Fibroblast of villous mesenchyme (primary cell): ENCODE data around the gene HERC5. TPM values are rescaled to one million over a fixed set of nuclear protein-coding genes. Genes with fewer than 3 reads are reported as not detected.
"Not testable (repeated sequence)": the region's sequence is repeated elsewhere in the genome, so short reads cannot be mapped to it uniquely, and the experiment has no call there.

Experiments used
- DNase-seq: peaks from one replicate; pipeline ENCODE4 v3.0.0-alpha.2; 2010; ENCODE audit warnings: low read depth
- H3K4me3 ChIP-seq: 2 replicates; pipeline ENCODE4 v1.5.1; 2011; ENCODE audit warnings: low read depth, mild to moderate bottlenecking, low read length
- CTCF ChIP-seq: IDR thresholded peaks from 2 replicates; pipeline ENCODE4 v1.5.1; 2012; ENCODE audit warnings: low read depth, mild to moderate bottlenecking, low read length; ENCODE audit not compliant: insufficient read depth
- total RNA-seq: library from RNA; depleted of rRNA; stranded (reverse); fragments of >200 nt; gene quantifications from 2 replicates; pipeline ENCODE4 v1.2.3, GENCODE V29; 2012

Gene HERC5
- total RNA-seq, 1 donor: 0.86 TPM

GRCh38 chr4:88537709-88538108 lies 80.8 kb downstream of the HERC5 start:
- TF ChIP-seq CTCF: no peak
- no peak for DNase-seq
- no peak overlapping the region for H3K4me3 ChIP-seq

GRCh38 chr4:88539322-88540068 lies 82.6 kb downstream of the HERC5 start:
- TF ChIP-seq CTCF: peak; percentile 66
- not testable (repeated sequence) for H3K4me3 ChIP-seq
- DNase-seq: peak; percentile 70

- no peak for DNase-seq
- H3K4me3 ChIP-seq: no peak overlapping the region
- TF ChIP-seq CTCF: no peak
Observed at GRCh38 chr4:88549815-88550214, 92.9 kb downstream of the HERC5 start.

Other genes starting within 250 kb of the HERC5 start
- gene PPM1K, start 172.6 kb upstream of the HERC5 start, total RNA-seq: 30.3 and 38.4 TPM in 2 replicates
- gene HERC6, start 78.3 kb upstream of the HERC5 start, total RNA-seq: 8.7 and 12.5 TPM in 2 replicates
- gene PYURF, start 66.7 kb downstream of the HERC5 start, total RNA-seq: 91.1 and 91.8 TPM in 2 replicates
- 22.2 and 28.5 TPM in 2 replicates for gene HERC3, start 135.4 kb downstream of the HERC5 start, total RNA-seq
- 5.5 and 10.4 TPM in 2 replicates for gene NAP1L5, start 240.7 kb downstream of the HERC5 start, total RNA-seq